ENCODE results near the gene PINK1.
"Not testable (repeated sequence)": the region's sequence is repeated elsewhere in the genome, so short reads cannot be mapped to it uniquely, and the experiment has no call there.

The PINK1 gene

GRCh38 chr1:20606801-20607570 lies 26.3 kb upstream of the PINK1 start:
- H3K27ac ChIP-seq, result not testable (repeated sequence)

GRCh38 chr1:20609541-20609940 lies 23.7 kb upstream of the PINK1 start:
- H3K27ac ChIP-seq, result no peak overlapping the region
- H3K4me3 ChIP-seq, result no peak overlapping the region

More at GRCh38 chr1:20606801-20607570, 26.3 kb upstream of the PINK1 start:
- not testable (repeated sequence) for H3K4me3 ChIP-seq

GRCh38 chr1:20610970-20611369 lies 22.3 kb upstream of the PINK1 start:
- no peak overlapping the region for H3K4me3 ChIP-seq
- no peak overlapping the region for H3K27ac ChIP-seq

GRCh38 chr1:20611652-20612051 lies 21.6 kb upstream of the PINK1 start:
- H3K4me3 ChIP-seq, result no peak overlapping the region

GRCh38 chr1:20612221-20612746 lies 21.0 kb upstream of the PINK1 start:
- peak overlapping the region in 8 of 21 experiments; percentile 31 to 83 (median 75) for H3K27ac ChIP-seq

More at GRCh38 chr1:20611652-20612051, 21.6 kb upstream of the PINK1 start:
- H3K27ac ChIP-seq, result peak overlapping the region in 6 of 21 experiments; percentile 22 to 82 (median 34)

GRCh38 chr1:20614131-20614579 lies 19.1 kb upstream of the PINK1 start:
- H3K27ac ChIP-seq, result peak overlapping the region in 15 of 21 experiments; percentile 12 to 83 (median 69)

More at GRCh38 chr1:20612221-20612746, 21.0 kb upstream of the PINK1 start:
- H3K4me3 ChIP-seq, result no peak overlapping the region

GRCh38 chr1:20615946-20616846 lies 17.1 kb upstream of the PINK1 start:
- Histone ChIP-seq H3K27ac (peak overlapping the region in 2 of 21 experiments; percentile 8 to 24), H3K4me3 (no peak overlapping the region)

More at GRCh38 chr1:20614131-20614579, 19.1 kb upstream of the PINK1 start:
- H3K4me3 ChIP-seq, result no peak overlapping the region

GRCh38 chr1:20616847-20617487 lies 16.3 kb upstream of the PINK1 start:
- H3K4me3 ChIP-seq, result no peak overlapping the region
- no peak overlapping the region for H3K27ac ChIP-seq

GRCh38 chr1:20618550-20618949 lies 14.7 kb upstream of the PINK1 start:
- no peak overlapping the region for H3K27ac ChIP-seq
- no peak overlapping the region for H3K4me3 ChIP-seq

- no peak overlapping the region for H3K27ac ChIP-seq
- H3K4me3 ChIP-seq, result no peak overlapping the region
These were observed 13.3 kb upstream of the PINK1 start for GRCh38 chr1:20619999-20620398.

- no peak overlapping the region for H3K4me3 ChIP-seq
These were observed 12.2 kb upstream of the PINK1 start for GRCh38 chr1:20621012-20621411.

GRCh38 chr1:20624709-20625108 lies 8.5 kb upstream of the PINK1 start:
- Histone ChIP-seq H3K27ac (no peak overlapping the region), H3K4me3 (no peak overlapping the region)

More at GRCh38 chr1:20621012-20621411, 12.2 kb upstream of the PINK1 start:
- no peak overlapping the region for H3K27ac ChIP-seq

GRCh38 chr1:20625176-20626097 lies 7.8 kb upstream of the PINK1 start:
- H3K27ac ChIP-seq, result no peak overlapping the region
- no peak overlapping the region for H3K4me3 ChIP-seq

- Histone ChIP-seq H3K27ac (no peak overlapping the region), H3K4me3 (no peak overlapping the region)
These were observed 7.2 kb upstream of the PINK1 start for GRCh38 chr1:20626098-20626427.

GRCh38 chr1:20626524-20626923 lies 6.7 kb upstream of the PINK1 start:
- H3K27ac ChIP-seq, result no peak overlapping the region
- no peak overlapping the region for H3K4me3 ChIP-seq

GRCh38 chr1:20630729-20631128 lies 2.5 kb upstream of the PINK1 start:
- Histone ChIP-seq H3K4me3 (no peak overlapping the region), H3K27ac (no peak overlapping the region)

- peak overlapping the region in 1 of 21 experiments; percentile 1 for H3K27ac ChIP-seq
- no peak overlapping the region for H3K4me3 ChIP-seq
These were observed 872 bp upstream of the PINK1 start for GRCh38 chr1:20632386-20632785.

- peak overlapping the region in 20 of 21 experiments; percentile 79 to 97 (median 94) for H3K27ac ChIP-seq
- peak overlapping the region; percentile 88 to 100 (median 96) for H3K4me3 ChIP-seq
These were observed 871 bp downstream of the PINK1 start for GRCh38 chr1:20634065-20634593.
